ENCODE results near the gene SPEM3.

DNA sequence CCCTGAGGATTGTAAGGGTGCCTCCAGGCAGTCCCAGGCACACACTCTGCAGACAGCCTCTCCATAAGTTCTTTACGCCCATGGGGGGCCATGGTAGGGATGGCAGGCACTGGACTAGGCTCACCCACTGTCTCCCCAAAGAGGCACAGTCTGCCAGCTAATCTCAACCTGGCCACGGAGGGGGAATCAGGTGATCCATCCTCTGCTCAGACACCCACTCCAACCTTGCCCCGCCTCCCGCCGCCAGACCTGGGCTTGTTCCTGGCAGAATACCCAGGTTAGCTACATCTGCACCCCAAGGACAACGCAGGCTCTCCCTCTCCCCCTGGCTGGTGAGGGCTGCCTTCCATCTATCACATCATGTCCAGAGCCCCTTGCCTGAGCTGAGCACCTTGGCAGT is 19.8 kb upstream of the SPEM3 start:
- TF ChIP-seq POLR2A (IDR thresholded peaks at IDR 0.05): no peak
- TF ChIP-seq, protein P1, sequence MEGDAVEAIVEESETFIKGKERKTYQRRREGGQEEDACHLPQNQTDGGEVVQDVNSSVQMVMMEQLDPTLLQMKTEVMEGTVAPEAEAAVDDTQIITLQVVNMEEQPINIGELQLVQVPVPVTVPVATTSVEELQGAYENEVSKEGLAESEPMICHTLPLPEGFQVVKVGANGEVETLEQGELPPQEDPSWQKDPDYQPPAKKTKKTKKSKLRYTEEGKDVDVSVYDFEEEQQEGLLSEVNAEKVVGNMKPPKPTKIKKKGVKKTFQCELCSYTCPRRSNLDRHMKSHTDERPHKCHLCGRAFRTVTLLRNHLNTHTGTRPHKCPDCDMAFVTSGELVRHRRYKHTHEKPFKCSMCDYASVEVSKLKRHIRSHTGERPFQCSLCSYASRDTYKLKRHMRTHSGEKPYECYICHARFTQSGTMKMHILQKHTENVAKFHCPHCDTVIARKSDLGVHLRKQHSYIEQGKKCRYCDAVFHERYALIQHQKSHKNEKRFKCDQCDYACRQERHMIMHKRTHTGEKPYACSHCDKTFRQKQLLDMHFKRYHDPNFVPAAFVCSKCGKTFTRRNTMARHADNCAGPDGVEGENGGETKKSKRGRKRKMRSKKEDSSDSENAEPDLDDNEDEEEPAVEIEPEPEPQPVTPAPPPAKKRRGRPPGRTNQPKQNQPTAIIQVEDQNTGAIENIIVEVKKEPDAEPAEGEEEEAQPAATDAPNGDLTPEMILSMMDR (IDR thresholded peaks at IDR 0.05): no peak
